Activated CD8-positive, alpha-beta T cell treated with anti-CD3 and anti-CD28 coated beads for 36 hours (primary cell): ENCODE data around the gene SORCS2. TPM values are rescaled to one million over a fixed set of nuclear protein-coding genes. Genes with fewer than 3 reads are reported as not detected.

Experiments used
- ATAC-seq: fragments of 200-7000 bp; cut with Tn5 transposase; one replicate; pipeline ENCODE4 v1.10.0; 2021; ENCODE audit warnings: mild to moderate bottlenecking, moderate library complexity
- CTCF ChIA-PET: fragments of 350-600 bp; sonication (Branson Sonifier 250); formaldehyde crosslinking; loops from one replicate; lab custom pipeline; 2021; ENCODE audit warnings: antibody characterized with exemption; lab: Charles Lee
- POLR2A ChIA-PET: fragments of 350-600 bp; sonication (Branson Sonifier 250); formaldehyde crosslinking; loops from one replicate; lab custom pipeline; 2021; ENCODE audit warnings: antibody characterized with exemption; lab: Charles Lee
- DNase-seq: peaks from one replicate; pipeline ENCODE4 v3.0.0-alpha.2; 2020
- H3K27ac Mint-ChIP-seq: one replicate; pipeline ENCODE4 v1.8.0; 2021; ENCODE audit warnings: mild to moderate bottlenecking, mixed read lengths
- H3K27me3 Mint-ChIP-seq: one replicate; pipeline ENCODE4 v1.8.0; 2021; ENCODE audit warnings: mixed read lengths
- H3K36me3 Mint-ChIP-seq: one replicate; pipeline ENCODE4 v1.8.0; 2021; ENCODE audit warnings: low read depth, mixed read lengths
- H3K4me1 Mint-ChIP-seq: one replicate; pipeline ENCODE4 v1.8.0; 2021; ENCODE audit warnings: low read depth, mixed read lengths
- H3K4me3 Mint-ChIP-seq: one replicate; pipeline ENCODE4 v1.8.0; 2021; ENCODE audit warnings: mild to moderate bottlenecking, moderate library complexity, mixed read lengths
- H3K9me3 Mint-ChIP-seq: one replicate; pipeline ENCODE4 v1.8.0; 2021; ENCODE audit warnings: mixed read lengths
- intact Hi-C: fragments of 100-400 bp; cut with micrococcal nuclease; formaldehyde crosslinking; loops from one replicate; pipeline ENCODE4 v1.10.0; 2022
- total RNA-seq, 2 experiments: library from RNA; stranded (reverse); gene quantifications; one replicate each; pipeline ENCODE4 v1.2.3, GENCODE V29; 2021
- TF ChIP-seq, protein P1 (sequence below): fragments of 200-600 bp; IDR thresholded peaks from one replicate; pipeline ENCODE4 v1.8.0; 2022; ENCODE audit warnings: antibody characterized with exemption, mild to moderate bottlenecking

SORCS2 gene
- total RNA-seq, 2 experiments from 2014 or later: 0.05 TPM; not detected in 1

DNA sequence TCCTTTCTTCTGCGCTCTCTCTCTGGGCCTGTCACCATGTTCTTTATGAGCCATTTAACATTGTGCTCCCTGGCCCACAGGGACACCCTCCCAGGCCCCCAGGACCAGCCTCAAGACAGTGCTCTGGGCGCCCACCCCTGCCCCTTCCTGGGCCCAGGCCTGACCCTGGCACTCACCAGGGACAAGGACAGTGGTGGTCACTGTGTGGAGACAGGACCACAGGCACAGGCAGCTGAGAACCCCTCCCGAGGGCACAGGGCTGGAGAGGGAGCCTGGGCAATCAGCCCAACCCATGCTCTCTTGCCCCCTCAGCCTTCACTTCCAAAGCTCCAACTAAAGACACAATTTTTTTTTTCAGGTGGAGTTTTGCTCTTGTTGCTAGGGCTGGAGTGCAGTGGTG lies 460.6 kb downstream of the SORCS2 start:
- intact Hi-C loops: no loop called here
- Mint-ChIP-seq H3K36me3 (no peaks in the 10 kb centered on the region), H3K9me3 (no peaks in the 10 kb centered on the region), H3K4me3 (no peak overlapping the region), H3K4me1 (peaks cover 29% of the 10 kb centered on the region), H3K27me3 (peaks cover 8% of the 10 kb centered on the region), H3K27ac (no peak overlapping the region)
- POLR2A ChIA-PET: no interaction called here
- DNase-seq (no peak), ATAC-seq (no peak)
- CTCF ChIA-PET: interaction anchor here (1.5 kb wide), 1 partner anchor 18 kb away, joined by 4 read pairs; no protein-coding TSS in a partner anchor
- TF ChIP-seq, protein P1, sequence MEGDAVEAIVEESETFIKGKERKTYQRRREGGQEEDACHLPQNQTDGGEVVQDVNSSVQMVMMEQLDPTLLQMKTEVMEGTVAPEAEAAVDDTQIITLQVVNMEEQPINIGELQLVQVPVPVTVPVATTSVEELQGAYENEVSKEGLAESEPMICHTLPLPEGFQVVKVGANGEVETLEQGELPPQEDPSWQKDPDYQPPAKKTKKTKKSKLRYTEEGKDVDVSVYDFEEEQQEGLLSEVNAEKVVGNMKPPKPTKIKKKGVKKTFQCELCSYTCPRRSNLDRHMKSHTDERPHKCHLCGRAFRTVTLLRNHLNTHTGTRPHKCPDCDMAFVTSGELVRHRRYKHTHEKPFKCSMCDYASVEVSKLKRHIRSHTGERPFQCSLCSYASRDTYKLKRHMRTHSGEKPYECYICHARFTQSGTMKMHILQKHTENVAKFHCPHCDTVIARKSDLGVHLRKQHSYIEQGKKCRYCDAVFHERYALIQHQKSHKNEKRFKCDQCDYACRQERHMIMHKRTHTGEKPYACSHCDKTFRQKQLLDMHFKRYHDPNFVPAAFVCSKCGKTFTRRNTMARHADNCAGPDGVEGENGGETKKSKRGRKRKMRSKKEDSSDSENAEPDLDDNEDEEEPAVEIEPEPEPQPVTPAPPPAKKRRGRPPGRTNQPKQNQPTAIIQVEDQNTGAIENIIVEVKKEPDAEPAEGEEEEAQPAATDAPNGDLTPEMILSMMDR: no peak

DNA sequence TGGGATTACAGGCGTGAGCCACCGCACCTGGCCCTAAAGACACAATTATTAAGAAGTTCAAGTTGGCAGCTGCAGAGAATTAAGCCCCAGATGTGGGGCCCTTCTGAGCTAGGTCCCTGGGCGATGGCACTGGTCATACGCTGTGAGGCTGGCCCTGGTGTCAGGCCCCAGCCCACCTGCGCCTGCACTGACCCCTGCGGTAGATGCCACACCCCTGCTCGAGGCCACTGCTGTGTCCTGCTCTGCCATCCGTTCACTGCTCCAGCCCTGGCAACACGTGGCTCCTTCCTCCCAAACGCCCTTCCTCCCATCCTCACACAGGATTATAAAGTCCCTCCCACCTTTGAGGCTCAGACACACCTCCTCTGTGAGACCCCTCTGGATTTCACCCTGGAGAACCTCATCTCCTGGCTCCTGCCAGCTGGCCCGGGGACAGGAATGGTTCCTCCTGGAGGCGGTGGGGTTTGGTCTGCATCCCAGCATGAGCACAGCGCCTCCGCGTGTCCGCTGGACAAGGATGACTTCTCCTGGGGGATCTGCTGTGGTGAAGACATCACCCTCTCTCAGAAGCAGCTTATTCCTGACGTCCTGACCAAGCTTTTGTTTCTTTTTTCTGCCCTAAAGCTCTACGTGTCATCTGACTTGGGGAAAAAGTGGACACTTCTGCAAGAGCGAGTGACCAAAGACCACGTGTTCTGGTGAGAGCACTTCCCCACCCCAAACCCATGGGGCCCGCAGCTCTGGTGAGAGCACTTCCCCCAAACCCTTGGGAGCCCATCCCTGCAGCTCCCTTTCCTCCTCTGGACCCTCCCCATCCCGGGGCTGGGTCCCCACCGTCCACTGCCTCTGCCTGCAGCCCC lies 461.4 kb downstream of the SORCS2 start:
- no peak for ATAC-seq

DNA sequence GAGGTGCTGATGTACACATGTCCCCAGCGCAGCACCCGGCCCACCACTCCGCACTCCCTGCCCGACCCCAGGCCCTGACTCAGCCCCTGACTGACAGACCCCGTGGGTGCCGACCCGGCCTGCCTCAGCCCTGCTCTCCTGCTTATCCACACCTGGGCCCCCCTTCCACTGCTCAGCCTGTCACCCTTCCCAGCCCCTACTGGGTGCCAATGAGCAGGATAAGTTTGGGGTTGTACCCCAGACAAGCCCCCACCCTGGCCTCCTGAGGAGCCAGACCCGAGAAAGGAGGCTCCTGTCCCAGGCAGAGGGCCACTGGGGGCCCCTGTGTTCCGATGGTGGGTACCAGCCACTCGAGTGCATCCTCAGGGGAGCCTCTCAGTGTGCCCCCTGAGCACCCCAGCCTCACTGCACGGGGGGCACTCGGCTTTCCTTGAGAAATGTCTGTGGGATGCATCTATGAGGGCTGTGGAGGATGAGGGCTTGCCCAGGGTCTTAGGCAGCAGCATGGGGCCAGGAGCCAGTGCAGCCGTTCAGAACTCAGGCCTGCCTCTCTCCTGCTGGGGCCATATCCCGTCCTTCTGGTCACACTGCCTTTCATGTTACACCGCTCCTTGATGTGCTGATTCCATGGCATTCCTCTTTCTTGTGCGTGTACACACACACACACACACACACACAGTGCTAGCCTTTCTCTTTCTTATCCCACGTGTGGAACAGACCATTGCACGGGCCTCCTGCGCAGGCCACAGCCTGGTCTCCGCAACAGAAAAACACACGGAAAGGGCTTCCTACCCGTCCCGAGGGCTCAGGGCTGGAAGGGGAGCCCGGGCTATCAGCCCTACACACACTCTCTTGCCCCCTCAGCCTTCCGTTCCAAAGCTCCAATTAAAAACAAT lies 462.5 kb downstream of the SORCS2 start:
- intact Hi-C loops: no loop called here
- DNase-seq: no peak
- no peak overlapping the region for H3K4me3 Mint-ChIP-seq
- ChIA-PET CTCF (no interaction called here), POLR2A (interaction anchor here (0.6 kb wide), 1 partner anchor 10 kb away, joined by 4 read pairs; no protein-coding TSS in a partner anchor)
- H3K36me3 Mint-ChIP-seq: no peaks in the 10 kb centered on the region
- no peak overlapping the region for H3K27ac Mint-ChIP-seq
- H3K4me1 Mint-ChIP-seq: peaks cover 14% of the 10 kb centered on the region
- no peaks in the 10 kb centered on the region for H3K9me3 Mint-ChIP-seq
- TF ChIP-seq, protein P1: no peak
- ATAC-seq: no peak
- H3K27me3 Mint-ChIP-seq: peaks cover 8% of the 10 kb centered on the region

More for the DNA sequence above, 461.4 kb downstream of the SORCS2 start:
- H3K36me3 Mint-ChIP-seq: no peaks in the 10 kb centered on the region
- peaks cover 8% of the 10 kb centered on the region for H3K27me3 Mint-ChIP-seq
- CTCF ChIA-PET: interaction anchor here (1.5 kb wide), 1 partner anchor 17 kb away, joined by 4 read pairs; no protein-coding TSS in a partner anchor
- H3K4me1 Mint-ChIP-seq: peaks cover 24% of the 10 kb centered on the region
- H3K9me3 Mint-ChIP-seq: no peaks in the 10 kb centered on the region
- H3K4me3 Mint-ChIP-seq: no peak overlapping the region
- DNase-seq: no peak
- intact Hi-C loops: no loop called here
- TF ChIP-seq, protein P1: no peak
- POLR2A ChIA-PET: interaction anchor here (0.6 kb wide), 1 partner anchor 9 kb away, joined by 4 read pairs; no protein-coding TSS in a partner anchor
- no peak overlapping the region for H3K27ac Mint-ChIP-seq

DNA sequence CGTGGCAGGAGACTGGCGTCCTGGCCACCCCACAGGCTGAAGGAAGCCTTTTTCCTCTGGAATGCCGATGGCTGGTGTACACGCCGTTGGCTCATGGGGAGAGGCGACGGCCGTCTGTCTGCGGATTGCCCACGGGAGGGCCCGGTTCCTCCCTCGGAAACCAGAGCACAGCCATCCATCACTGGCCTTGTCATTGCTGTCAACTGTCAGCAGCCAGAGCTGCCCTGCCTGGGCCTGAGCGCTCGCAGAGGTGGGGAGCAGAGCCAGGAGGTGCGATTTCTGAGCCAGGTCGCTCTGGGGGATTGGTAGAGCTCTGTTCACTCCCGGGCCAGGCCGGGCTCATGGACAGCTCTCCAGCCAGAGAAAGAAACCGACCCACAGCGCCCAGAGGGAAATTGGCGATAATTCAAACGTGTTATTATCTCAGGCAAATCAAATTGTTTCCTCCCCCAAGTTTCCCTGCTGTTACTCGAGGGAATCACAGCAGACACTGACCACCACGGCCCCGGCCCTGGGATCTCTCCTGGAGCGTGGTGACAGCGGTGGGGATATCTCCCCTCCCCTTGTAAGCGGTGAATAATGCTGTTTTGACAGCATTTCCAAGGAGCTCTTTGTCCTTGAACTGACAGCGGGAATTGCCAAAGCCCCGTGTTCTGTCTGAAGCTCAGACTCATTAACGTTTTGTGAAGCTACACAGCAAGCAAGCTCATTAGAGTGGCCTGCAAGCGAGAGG lies 463.3 kb downstream of the SORCS2 start:
- no peak overlapping the region for H3K27ac Mint-ChIP-seq
- H3K4me3 Mint-ChIP-seq: no peak overlapping the region
- CTCF ChIA-PET: no interaction called here
- DNase-seq: no peak
- no peak for ATAC-seq
- peaks cover 8% of the 10 kb centered on the region for H3K27me3 Mint-ChIP-seq
- intact Hi-C loops: no loop called here
- peaks cover 6% of the 10 kb centered on the region for H3K4me1 Mint-ChIP-seq
- POLR2A ChIA-PET: no interaction called here
- H3K36me3 Mint-ChIP-seq: no peaks in the 10 kb centered on the region
- TF ChIP-seq, protein P1: no peak
- no peaks in the 10 kb centered on the region for H3K9me3 Mint-ChIP-seq
